ENCODE data around the gene SHISA3. TPM values are rescaled to one million over a fixed set of nuclear protein-coding genes. Genes with fewer than 3 reads are reported as not detected.

The SHISA3 gene
- total RNA-seq (2014; rRNA removed; shearing (Covaris generic)) (0.65 TPM in 1 of 2 replicates, not detected in the other), polyA plus RNA-seq (2016; fragmentation: Nextera tagmentation; extraction: Ambion mirVana) (0.26 TPM in 1 of 2 replicates, not detected in the other)

GRCh38 chr4:42396752-42397634 lies at the start of gene SHISA3:
Gene SHISA3 (plus strand): TSS chr4:42397488. CDS start chr4:42398057, 569 bp downstream.
- peak within 1 kb of the TSS; percentile 42 for H3K4me2 ChIP-seq (ENCODE audit: unreplicated experiment)
- WGBS, 2 experiments (ENCODE audit: low coverage in 1 of 2, low lambda C conversion rate in 2 of 2, missing lambda C conversion rate in 2 of 2) = 5 to 9% methylated on average over 42 to 60 of the region's 61 CpGs
- H3K9ac ChIP-seq = no peak within 1 kb of the TSS
- H3K79me2 ChIP-seq (ENCODE audit: insufficient read depth) = no peaks in the 10 kb centered on the region
- H2AFZ ChIP-seq = peak within 1 kb of the TSS; percentile 38; the same call in 1 of the 2 replicates
- no peak within 1 kb of the TSS for H3K27ac ChIP-seq
- H3K36me3 ChIP-seq (ENCODE audit: low read depth) = no peaks in the 10 kb centered on the region
- peak; percentile 38 for DNase-seq
- TF ChIP-seq EZH2 (IDR thresholded peaks at IDR 0.05; ENCODE audit: insufficient read depth, poor library complexity, severe bottlenecking) (no peak), EZH2phosphoT487 (IDR thresholded peaks at IDR 0.05; ENCODE audit: insufficient read depth, low read depth) (no peak)
- in situ Hi-C loops (cut with MboI) = no loop called here
- peak within 1 kb of the TSS; percentile 56 for H3K4me3 ChIP-seq
- H3K9me3 ChIP-seq (ENCODE audit: low read depth) = no peaks in the 10 kb centered on the region
- no peaks in the 10 kb centered on the region for H3K9me2 ChIP-seq (ENCODE audit: insufficient read depth)
- no peaks in the 10 kb centered on the region for H3K4me1 ChIP-seq (ENCODE audit: insufficient read depth)
- peaks cover 65% of the 10 kb centered on the region for H3K27me3 ChIP-seq (replicated peaks; ENCODE audit: insufficient read depth)
- H3F3A ChIP-seq (ENCODE audit: insufficient read depth) = no peaks in the 10 kb centered on the region
- no peaks in the 10 kb centered on the region for H4K20me1 ChIP-seq (ENCODE audit: insufficient read depth)

GRCh38 chr4:42348247-42348646 lies 49.0 kb upstream of the SHISA3 start:
- Histone ChIP-seq H3K36me3 (ENCODE audit: low read depth) (no peaks in the 10 kb centered on the region), H3K9me3 (ENCODE audit: low read depth) (no peaks in the 10 kb centered on the region), H3K79me2 (ENCODE audit: insufficient read depth) (no peaks in the 10 kb centered on the region), H3K4me2 (ENCODE audit: unreplicated experiment) (no peak overlapping the region), H2AFZ (no peak overlapping the region), H3F3A (ENCODE audit: insufficient read depth) (no peaks in the 10 kb centered on the region), H3K27ac (no peak overlapping the region), H3K27me3 (replicated peaks; ENCODE audit: insufficient read depth) (no peaks in the 10 kb centered on the region), H3K4me3 (no peak overlapping the region), H3K9ac (no peak overlapping the region), H3K9me2 (ENCODE audit: insufficient read depth) (no peaks in the 10 kb centered on the region), H3K4me1 (ENCODE audit: insufficient read depth) (no peaks in the 10 kb centered on the region), H4K20me1 (ENCODE audit: insufficient read depth) (no peaks in the 10 kb centered on the region)
- TF ChIP-seq EZH2phosphoT487 (IDR thresholded peaks at IDR 0.05; ENCODE audit: insufficient read depth, low read depth) = no peak
- TF ChIP-seq EZH2 (IDR thresholded peaks at IDR 0.05; ENCODE audit: insufficient read depth, poor library complexity, severe bottlenecking) = no peak
- in situ Hi-C loops (cut with MboI) = no loop called here
- peak; percentile 24 for DNase-seq
- WGBS, 2 experiments (ENCODE audit: low coverage in 1 of 2, low lambda C conversion rate in 2 of 2, missing lambda C conversion rate in 2 of 2) = 51 to 52% methylated on average over 2 of the region's 2 CpGs

DNA sequence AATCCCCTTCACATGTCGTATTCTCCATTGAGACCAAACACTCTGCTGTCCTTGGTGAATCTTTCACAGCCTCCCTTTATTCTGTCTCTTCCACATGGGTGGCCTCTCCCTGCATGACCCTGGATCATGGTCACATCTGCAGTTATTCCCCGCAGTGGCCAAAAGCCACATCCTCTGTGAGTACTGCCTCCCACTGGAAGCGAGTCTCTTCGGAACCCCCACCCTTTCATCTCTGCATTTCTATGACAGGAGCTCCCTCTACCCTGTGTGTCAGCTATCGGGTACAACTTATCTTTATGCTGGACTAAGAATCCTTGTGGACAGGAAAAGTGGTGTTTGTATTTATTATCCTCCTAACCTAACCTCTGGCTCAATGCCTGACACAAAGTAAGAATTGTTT lies 48.6 kb upstream of the SHISA3 start:
- Histone ChIP-seq H3K4me3 (no peak overlapping the region), H3K27me3 (replicated peaks; ENCODE audit: insufficient read depth) (no peaks in the 10 kb centered on the region), H3K79me2 (ENCODE audit: insufficient read depth) (no peaks in the 10 kb centered on the region), H3K9me2 (ENCODE audit: insufficient read depth) (no peaks in the 10 kb centered on the region), H4K20me1 (ENCODE audit: insufficient read depth) (no peaks in the 10 kb centered on the region), H3K9ac (no peak overlapping the region), H3F3A (ENCODE audit: insufficient read depth) (no peaks in the 10 kb centered on the region), H3K9me3 (ENCODE audit: low read depth) (no peaks in the 10 kb centered on the region), H3K4me2 (ENCODE audit: unreplicated experiment) (no peak overlapping the region), H3K27ac (no peak overlapping the region), H3K36me3 (ENCODE audit: low read depth) (no peaks in the 10 kb centered on the region), H3K4me1 (ENCODE audit: insufficient read depth) (no peaks in the 10 kb centered on the region), H2AFZ (no peak overlapping the region)
- DNase-seq = no peak
- 66 to 67% methylated on average over 5 of the region's 5 CpGs for WGBS, 2 experiments (ENCODE audit: low coverage in 1 of 2, low lambda C conversion rate in 2 of 2, missing lambda C conversion rate in 2 of 2)
- TF ChIP-seq EZH2 (IDR thresholded peaks at IDR 0.05; ENCODE audit: insufficient read depth, poor library complexity, severe bottlenecking) (no peak), EZH2phosphoT487 (IDR thresholded peaks at IDR 0.05; ENCODE audit: insufficient read depth, low read depth) (no peak)
- in situ Hi-C loops (cut with MboI) = no loop called here

DNA sequence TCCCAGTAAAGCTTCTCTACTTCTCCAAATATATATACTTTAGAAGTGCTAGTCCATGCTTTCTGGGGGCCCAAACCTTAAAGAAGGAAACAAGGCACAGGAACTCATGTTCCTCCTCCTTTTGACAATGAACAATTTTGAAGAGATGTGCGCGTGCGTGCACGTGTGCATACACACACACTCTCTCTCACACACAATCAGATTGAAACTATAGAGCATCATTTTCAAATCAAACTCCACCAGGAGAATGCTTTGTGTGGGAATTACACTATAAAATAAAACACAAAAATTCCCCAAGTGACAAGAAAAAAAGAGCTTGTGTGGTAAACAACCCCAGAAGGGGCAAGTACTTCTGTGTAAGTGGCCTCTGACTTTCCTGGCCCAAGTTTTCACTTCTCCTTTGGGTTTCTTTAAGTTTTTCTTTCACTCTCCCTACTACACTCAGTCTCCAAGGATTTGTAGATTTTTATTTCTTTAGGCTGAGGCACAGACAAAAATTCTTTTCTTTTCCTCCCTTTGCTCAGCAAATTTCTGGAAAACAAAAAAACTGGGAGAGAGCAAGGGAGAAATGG lies 46.6 kb upstream of the SHISA3 start:
- H3K9me3 ChIP-seq (ENCODE audit: low read depth) = no peaks in the 10 kb centered on the region
- WGBS, 2 experiments (ENCODE audit: low coverage in 1 of 2, low lambda C conversion rate in 2 of 2, missing lambda C conversion rate in 2 of 2) = 70 to 83% methylated on average over 4 of the region's 4 CpGs
- H3F3A ChIP-seq (ENCODE audit: insufficient read depth) = no peaks in the 10 kb centered on the region
- peaks cover under 1% of the 10 kb centered on the region; the same call in 1 of the 2 replicates for H3K27me3 ChIP-seq (replicated peaks; ENCODE audit: insufficient read depth)
- H3K4me2 ChIP-seq (ENCODE audit: unreplicated experiment) = no peak overlapping the region
- no peak for DNase-seq
- H3K4me1 ChIP-seq (ENCODE audit: insufficient read depth) = no peaks in the 10 kb centered on the region
- H3K27ac ChIP-seq = no peak overlapping the region
- no peaks in the 10 kb centered on the region for H4K20me1 ChIP-seq (ENCODE audit: insufficient read depth)
- no peaks in the 10 kb centered on the region for H3K36me3 ChIP-seq (ENCODE audit: low read depth)
- no peak for TF ChIP-seq EZH2 (IDR thresholded peaks at IDR 0.05; ENCODE audit: insufficient read depth, poor library complexity, severe bottlenecking)
- TF ChIP-seq EZH2phosphoT487 (IDR thresholded peaks at IDR 0.05; ENCODE audit: insufficient read depth, low read depth) = no peak
- no peak overlapping the region for H3K9ac ChIP-seq
- in situ Hi-C loops (cut with MboI) = no loop called here
- H3K4me3 ChIP-seq = no peak overlapping the region
- no peaks in the 10 kb centered on the region for H3K9me2 ChIP-seq (ENCODE audit: insufficient read depth)
- H3K79me2 ChIP-seq (ENCODE audit: insufficient read depth) = no peaks in the 10 kb centered on the region
- no peak overlapping the region for H2AFZ ChIP-seq
